ENCODE data around the gene PIMREG.

DNA sequence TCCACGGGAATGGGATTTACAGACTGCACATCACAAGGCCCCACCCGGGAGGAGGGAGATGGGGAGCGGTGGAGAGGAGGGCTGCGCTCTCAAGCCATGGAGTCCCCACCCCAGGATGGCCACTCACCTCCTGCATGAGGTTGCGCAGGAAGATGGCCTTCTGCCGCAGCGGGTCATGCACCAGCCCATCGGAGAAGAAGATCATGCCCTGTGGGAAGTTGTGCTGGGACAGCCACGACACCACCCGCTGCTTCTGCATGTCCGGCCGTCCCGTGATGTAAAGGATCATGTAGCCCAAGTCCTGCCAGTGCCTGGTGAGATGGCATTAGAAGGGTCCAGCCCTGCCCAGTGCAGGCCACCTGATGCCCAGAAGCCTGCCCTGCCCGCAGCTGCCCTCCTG lies 17.0 kb downstream of the PIMREG start:
- TF ChIP-seq, protein P1, sequence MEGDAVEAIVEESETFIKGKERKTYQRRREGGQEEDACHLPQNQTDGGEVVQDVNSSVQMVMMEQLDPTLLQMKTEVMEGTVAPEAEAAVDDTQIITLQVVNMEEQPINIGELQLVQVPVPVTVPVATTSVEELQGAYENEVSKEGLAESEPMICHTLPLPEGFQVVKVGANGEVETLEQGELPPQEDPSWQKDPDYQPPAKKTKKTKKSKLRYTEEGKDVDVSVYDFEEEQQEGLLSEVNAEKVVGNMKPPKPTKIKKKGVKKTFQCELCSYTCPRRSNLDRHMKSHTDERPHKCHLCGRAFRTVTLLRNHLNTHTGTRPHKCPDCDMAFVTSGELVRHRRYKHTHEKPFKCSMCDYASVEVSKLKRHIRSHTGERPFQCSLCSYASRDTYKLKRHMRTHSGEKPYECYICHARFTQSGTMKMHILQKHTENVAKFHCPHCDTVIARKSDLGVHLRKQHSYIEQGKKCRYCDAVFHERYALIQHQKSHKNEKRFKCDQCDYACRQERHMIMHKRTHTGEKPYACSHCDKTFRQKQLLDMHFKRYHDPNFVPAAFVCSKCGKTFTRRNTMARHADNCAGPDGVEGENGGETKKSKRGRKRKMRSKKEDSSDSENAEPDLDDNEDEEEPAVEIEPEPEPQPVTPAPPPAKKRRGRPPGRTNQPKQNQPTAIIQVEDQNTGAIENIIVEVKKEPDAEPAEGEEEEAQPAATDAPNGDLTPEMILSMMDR (conservative IDR thresholded peaks at IDR 0.05 in 1 of 2, IDR thresholded peaks at IDR 0.05 in 1 of 2; ENCODE audit: extremely low read depth in 1 of 2, insufficient read depth in 1 of 2, low read depth in 1 of 2, low read length in 2 of 2) = no peak
- no peak for TF ChIP-seq EZH2 (IDR thresholded peaks at IDR 0.05; ENCODE audit: borderline replicate concordance, low read length)

Data from mammary epithelial cell (primary cell).